Stimulated activated CD8-positive, alpha-beta memory T cell treated with anti-CD3 and anti-CD28 coated beads, Interleukin-15, amount 100 ng/mL, for 24 hours (primary cell): Measurements from ENCODE around the gene SCFD2.
"Not testable (repeated sequence)": the region's sequence is repeated elsewhere in the genome, so short reads cannot be mapped to it uniquely, and the experiment has no call there.

ENCODE experiments used
- DNase-seq: peaks from one replicate; pipeline ENCODE4 v3.0.0-alpha.2; 2020; ENCODE audit warnings: low read depth

SCFD2 gene

GRCh38 chr4:52850406-52851124 lies 515.3 kb downstream of the SCFD2 start:
- no peak for DNase-seq

DNA sequence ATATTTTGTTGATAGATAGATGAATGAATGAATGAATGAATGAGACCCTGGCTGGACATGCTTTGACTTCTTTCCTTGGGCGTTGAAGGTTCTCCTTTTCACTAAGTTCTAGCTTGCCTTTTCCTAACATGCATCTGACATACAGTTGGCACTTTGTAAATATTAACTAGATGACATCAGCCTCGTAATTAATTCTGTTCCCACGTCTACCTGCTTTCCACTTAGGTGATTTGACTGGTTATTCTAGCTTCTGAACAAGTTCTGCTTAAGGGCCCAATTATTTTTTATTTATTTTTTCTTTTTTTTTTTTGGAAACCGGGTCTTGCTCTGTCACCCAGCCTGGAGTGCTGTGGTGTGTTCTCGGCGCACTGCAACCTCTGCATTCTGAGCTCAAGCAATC lies 517.6 kb downstream of the SCFD2 start:
- no peak for DNase-seq

DNA sequence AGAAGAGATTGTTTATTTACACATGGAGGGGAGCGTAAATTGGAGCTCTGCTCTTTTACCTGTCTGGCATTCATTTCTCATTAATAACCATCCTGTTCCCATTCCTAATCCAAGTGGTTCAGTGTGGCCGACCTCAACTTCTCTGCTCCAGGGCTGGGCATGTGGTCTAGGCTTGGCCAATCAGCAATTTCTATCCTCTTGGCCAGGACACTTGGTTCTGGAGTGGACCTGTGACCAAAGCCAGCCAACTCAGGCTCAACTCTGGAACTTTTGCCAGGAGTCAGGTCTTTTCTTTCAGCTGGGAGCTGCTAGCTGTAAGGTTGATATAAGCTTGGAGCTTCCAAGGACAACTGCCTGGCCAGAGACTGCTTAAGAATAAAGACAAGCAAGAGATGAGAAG lies 519.4 kb downstream of the SCFD2 start:
- no peak for DNase-seq

DNA sequence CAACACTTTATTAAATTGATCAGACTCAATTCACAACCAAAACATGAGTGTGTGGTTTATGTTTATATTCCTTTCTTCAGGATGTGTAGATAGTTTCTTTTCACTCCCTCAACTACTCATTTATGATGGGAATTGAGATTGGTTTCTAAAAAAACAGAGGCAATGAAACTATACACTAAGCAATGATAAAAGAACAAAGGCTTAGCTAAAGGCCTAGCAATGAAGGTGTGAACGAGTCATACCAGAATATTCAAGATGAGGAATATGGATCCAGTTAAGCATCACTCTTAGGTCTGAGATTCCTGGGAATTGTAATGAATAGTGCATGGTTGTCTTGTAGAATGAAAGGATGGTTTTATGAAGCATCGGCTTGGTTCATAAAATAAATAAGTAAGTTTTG lies 521.3 kb downstream of the SCFD2 start:
- no peak for DNase-seq

DNA sequence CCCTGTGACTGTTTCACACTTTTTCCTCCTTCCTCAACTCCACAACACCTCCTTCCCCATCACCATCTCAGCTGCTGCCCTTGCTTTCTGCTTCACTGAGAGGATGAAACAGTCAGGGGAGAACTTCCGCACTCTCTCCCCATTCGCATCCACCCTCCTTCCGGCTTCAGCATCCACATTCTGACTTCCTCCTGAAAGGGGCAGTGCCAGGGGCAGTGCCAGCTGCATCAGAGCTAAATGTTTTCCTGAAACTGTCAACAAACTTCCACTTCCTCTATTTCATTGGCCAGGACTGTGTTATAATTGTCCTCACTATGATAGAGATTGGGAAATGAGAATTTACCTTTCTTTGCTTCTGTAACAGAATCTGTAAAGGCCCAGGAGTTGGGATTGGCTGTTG lies 521.9 kb downstream of the SCFD2 start:
- DNase-seq = no peak

GRCh38 chr4:52843351-52843750 lies 522.5 kb downstream of the SCFD2 start:
- DNase-seq = no peak

DNA sequence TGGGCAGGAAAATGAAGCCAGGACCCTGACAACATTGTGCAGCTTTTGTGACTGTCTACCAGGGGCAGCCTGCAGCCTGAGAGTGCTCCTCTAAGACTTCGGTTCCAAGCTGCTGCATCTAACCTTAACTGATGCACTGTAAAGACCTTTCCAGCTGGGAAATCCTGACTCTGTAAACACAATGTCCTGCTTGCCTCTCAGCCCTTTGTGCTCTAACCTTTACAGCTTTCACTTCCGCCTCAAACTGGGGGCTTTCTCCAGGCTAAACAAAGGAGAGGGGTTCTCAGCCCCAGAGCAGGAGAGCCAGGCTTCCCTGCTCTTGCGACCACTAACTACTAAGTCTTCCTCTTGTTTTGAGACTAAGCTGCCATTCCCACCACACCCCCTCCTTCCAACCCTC lies 523.1 kb downstream of the SCFD2 start:
- no peak for DNase-seq

GRCh38 chr4:52841682-52842456 lies 524.0 kb downstream of the SCFD2 start:
- DNase-seq = no peak

- DNase-seq = no peak
Measured at GRCh38 chr4:52840531-52841370, 525.1 kb downstream of the SCFD2 start.

DNA sequence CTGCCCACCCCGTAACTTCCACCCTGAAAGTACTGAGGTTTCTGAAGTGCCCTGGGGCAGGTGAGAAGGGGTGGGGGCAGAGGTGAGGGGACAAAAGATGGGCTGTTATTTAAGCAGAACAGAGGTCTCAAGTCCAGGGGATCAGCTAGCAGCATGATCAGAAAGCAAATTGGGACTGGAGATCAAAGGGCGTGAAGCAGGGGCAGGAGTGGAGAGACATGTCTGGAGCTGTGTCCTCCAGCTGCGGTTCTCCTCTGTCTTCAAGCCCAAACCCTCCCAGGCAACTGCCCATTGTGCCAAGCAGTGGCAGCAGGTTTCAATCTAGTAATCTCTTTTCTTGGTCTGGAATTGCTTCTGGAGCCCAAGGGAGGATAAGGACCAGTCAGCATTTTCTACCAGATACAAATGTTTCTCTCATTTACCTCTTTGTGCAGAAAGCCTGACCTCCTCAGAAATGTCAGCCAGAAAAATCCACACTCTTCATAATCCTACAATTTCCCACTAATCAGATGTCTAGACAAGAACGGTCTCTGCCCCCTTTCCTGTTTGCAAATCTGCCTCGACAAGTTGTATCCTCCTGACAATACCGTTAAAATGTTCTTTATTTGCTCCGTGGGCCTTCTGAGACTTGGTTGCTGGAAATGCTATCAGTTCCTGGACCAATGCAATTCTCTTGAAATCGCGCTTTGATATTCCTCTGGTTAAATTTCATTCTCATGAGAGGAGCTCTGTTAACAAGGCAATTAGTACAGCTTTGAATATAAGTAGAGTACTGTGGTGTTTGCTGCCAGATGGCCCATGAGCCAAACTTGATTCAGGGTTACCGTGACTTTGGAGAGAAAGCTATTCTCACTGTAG lies 526.9 kb downstream of the SCFD2 start:
- no peak for DNase-seq

- DNase-seq = no peak
Measured at GRCh38 chr4:52837716-52838558, 527.9 kb downstream of the SCFD2 start.

- DNase-seq = no peak
Measured at GRCh38 chr4:52836678-52837077, 529.2 kb downstream of the SCFD2 start.

GRCh38 chr4:52836120-52836519 lies 529.7 kb downstream of the SCFD2 start:
- no peak for DNase-seq

DNA sequence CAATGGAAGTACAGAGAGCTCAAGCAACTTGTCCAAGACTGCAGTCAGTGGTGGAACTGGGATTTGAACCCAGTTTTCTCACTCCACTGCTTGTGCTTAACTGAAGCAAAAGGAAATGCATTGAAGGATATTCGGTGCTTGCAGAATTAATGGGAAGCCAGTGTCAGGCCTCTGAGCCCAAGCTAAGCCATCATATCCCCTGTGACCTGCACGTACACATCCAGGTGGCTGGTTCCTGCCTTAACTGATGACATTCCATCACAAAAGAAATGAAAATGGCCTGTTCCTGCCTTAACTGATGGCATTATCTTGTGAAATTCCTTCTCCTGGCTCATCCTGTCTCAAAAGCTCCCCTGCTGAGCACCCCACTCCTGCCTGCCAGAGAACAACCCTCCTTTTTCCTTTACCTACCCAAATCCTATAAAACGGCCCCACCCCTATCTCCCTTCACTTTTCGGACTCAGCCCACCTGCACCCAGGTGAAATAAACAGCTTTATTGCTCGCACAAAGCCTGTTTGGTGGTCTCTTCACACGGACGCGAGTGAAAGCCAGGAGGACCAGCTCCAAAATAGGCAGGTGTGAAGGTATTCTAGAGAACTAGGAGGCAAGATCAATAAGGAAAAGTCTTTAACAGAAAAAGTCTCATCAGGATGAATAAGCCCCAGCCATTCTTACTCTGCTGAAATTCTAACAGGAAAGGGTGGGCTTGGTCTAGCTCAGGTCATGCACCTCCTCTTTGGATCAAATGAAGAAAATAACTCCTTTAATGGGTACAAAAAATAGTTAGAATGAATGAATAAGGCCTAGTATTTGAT lies 531.0 kb downstream of the SCFD2 start:
- not testable (repeated sequence) for DNase-seq

DNA sequence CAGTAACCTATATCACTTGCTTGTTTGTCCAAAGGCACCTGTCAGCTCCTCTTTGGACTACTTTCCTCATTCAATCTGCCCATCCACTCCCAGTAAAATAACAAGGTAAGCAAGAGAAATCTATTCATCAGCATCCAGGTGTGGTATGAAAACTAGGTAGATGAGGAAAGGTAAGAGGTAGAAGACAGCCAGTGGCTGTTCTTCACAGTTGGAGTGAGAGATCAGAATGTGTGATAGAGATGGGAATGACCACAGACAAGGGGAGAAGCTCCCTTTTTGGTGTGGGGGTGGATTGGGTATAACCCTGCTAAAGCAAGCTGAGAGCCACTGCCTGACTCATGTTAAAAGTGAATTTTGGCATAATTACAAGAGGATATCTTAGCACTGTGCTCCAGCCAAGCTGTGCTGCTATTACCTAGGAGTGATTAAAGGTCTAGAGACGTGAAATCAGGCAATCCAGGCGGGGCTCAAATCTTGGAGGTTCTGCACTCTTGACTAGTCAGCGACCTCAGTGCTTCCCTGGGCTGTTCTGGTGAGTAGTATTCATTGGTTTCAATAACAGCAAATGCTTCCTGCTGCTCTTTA lies 531.8 kb downstream of the SCFD2 start:
- DNase-seq = no peak

DNA sequence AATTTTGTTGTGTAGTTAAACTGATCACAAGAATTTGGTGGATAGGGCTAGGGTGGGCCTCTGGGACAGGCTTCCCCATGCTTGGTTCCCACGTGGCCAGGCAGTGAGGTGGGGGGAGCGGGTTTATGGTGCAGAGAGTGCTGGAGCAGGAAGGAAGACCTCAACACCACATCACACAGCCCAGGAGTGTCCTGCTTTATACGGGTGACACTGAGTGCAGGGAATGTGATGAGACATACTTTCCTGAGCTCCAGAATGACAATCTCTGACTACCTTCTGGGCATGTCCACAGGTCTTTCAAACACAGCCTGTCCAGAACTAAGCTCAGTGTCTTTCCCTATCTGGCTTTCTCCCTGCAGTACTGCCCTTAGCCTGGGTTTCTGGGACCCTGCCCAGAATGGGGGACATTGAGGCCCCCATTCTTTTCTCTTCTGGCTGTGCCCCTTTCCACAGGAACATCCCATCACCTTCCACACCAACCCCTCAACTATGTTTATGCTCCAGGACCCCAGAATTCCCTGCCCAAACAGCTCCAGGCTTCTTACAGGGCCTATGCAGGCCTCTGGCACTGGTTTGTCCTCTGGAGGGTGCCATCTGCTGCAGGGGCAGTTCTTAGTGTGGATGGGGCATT lies 540.3 kb downstream of the SCFD2 start:
- DNase-seq = no peak

DNA sequence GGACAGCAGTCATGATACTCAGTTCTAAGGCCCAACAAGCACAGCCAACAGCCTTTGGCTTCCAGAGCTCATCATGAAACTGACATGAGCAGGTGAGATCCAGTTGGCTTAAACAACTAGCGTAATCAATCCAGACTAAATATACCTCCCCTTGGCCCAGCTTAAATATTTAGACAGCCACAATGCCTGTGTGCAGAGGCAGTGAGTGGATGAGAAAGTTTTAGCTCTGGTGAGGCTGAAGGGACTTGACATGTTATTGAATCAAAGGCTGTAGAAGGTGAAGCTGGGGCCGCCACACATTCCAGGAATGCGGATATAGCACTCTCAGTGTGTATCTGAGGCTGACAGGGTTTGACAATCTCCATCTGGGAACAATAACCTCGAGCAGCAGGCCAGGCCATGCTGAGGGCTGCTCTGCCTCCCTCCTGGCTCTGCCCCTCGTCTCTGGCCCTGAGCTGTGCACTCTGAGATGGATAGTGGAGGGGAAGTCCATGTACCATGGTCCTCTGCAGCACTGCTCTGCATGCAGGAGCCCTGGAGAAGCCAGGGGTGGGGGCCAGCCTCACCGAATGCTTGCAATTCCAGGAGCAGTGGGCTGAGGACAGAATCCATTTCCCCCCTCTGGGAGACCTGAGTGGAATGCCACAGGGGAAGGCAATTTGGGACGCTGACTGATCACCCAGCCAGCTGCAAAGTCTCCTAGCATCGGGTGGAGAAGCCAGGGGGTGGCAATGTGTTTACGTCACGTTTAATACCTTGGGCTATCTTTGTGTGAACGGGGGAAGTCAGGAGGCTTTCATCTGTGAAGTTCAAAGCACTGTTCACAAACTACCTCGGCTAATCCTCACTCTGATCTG lies 541.0 kb downstream of the SCFD2 start:
- no peak for DNase-seq

- no peak for DNase-seq
Measured at GRCh38 chr4:52824270-52824602, 541.6 kb downstream of the SCFD2 start.
